HepG2 (cell line): Measurements from ENCODE around the gene PLCB4. TPM values are rescaled to one million over a fixed set of nuclear protein-coding genes. Genes with fewer than 3 reads are reported as not detected.

ENCODE experiments used
- ATAC-seq: fragments of 200-7000 bp; cut with Tn5 transposase; 3 replicates; pipeline ENCODE4 v1.9.1; 2020; ENCODE audit warnings: mild to moderate bottlenecking, moderate library complexity
- BruUV-seq: library from RNA; stranded (reverse); fragments of 400-500 nt; replicated peaks from 2 replicates; lab custom pipeline; 2021; lab: Mats Ljungman, UMichigan
- CTCF ChIA-PET: fragments of 300-600 bp; formaldehyde crosslinking; extraction: SDS; loops from one replicate; lab custom pipeline; 2021; ENCODE audit warnings: low total read pairs, inconsistent platforms, low intra/inter-chr PET ratio; lab: Yijun Ruan, JAX
- POLR2A ChIA-PET: fragments of 350-600 bp; sonication (Branson Sonifier 250); formaldehyde crosslinking; loops from one replicate; lab custom pipeline; 2020; ENCODE audit warnings: antibody characterized with exemption, inconsistent platforms; lab: Yijun Ruan, JAX
- DNase-seq: peaks from one replicate; pipeline ENCODE4 v3.0.0-alpha.2; 2015; ENCODE audit warnings: low spot score
- FAIRE-seq: peaks from 3 replicates; lab custom pipeline; 2011; peaks lifted over from hg19 to GRCh38; lab: Jason Lieb, UNC
- H2AFZ ChIP-seq: one replicate; pipeline ENCODE4 v1.6.1; 2011; ENCODE audit warnings: low read length, inconsistent platforms
- H3K27ac ChIP-seq: fragments of 300-600 bp; 3 replicates; pipeline ENCODE4 v1.8.0; 2011; ENCODE audit warnings: mixed run types, mild to moderate bottlenecking, mixed read lengths, low read length, inconsistent platforms; ENCODE audit not compliant: insufficient read depth; ENCODE audit errors: extremely low read length
- H3K27me3 ChIP-seq, 2 experiments: fragments of 200-600 bp in 1 of 2; 2 replicates in 1 of 2; 3 replicates in 1 of 2; pipeline versions ENCODE4 v1.6.0 to v1.8.0; 2011; ENCODE audit warnings: low read length in 2 of 2, mild to moderate bottlenecking in 2 of 2, moderate library complexity in 2 of 2, inconsistent platforms in 1 of 2; ENCODE audit not compliant: insufficient read depth in 2 of 2, control insufficient read depth in 1 of 2
- H3K36me3 ChIP-seq, 2 experiments: fragments of 200-600 bp in 1 of 2; replicated peaks in 1 of 2; 2 replicates in 1 of 2; 3 replicates in 1 of 2; pipeline versions ENCODE4 v1.5.1 to v1.8.0; 2011; ENCODE audit warnings: low read length in 2 of 2, inconsistent platforms in 1 of 2; ENCODE audit not compliant: insufficient read depth in 2 of 2, control insufficient read depth in 1 of 2
- H3K4me1 ChIP-seq: 2 replicates; pipeline ENCODE4 v1.5.1; 2012; ENCODE audit warnings: low read length, inconsistent platforms; ENCODE audit not compliant: insufficient read depth
- H3K4me2 ChIP-seq: 2 replicates; pipeline ENCODE4 v1.6.0; 2011; ENCODE audit warnings: low read depth, low read length, inconsistent platforms
- H3K4me3 ChIP-seq, 3 experiments: fragments of 200-600 bp in 1 of 3; sonication (generic), shearing (Covaris generic) in 1 of 3; replicated peaks in 1 of 3; 2 replicates each; pipeline ENCODE4 v1.5.1; 2011 to 2016; ENCODE audit warnings: low read length in 3 of 3, inconsistent platforms in 2 of 3, low read depth in 2 of 3, mild to moderate bottlenecking in 2 of 3, control low read depth in 1 of 3, mixed read lengths in 1 of 3; ENCODE audit not compliant: insufficient read depth in 1 of 3
- H3K79me2 ChIP-seq: one replicate; pipeline ENCODE4 v1.6.1; 2011; ENCODE audit warnings: low read length, inconsistent platforms; ENCODE audit not compliant: insufficient read depth
- H3K9ac ChIP-seq: 2 replicates; pipeline ENCODE4 v1.6.0; 2011; ENCODE audit warnings: mild to moderate bottlenecking, low read depth, low read length, inconsistent platforms; ENCODE audit not compliant: insufficient read depth
- H3K9me3 ChIP-seq: 2 replicates; pipeline ENCODE4 v1.5.1; 2012; ENCODE audit warnings: mild to moderate bottlenecking, low read length
- H4K20me1 ChIP-seq: 2 replicates; pipeline ENCODE4 v1.6.0; 2011; ENCODE audit warnings: inconsistent platforms, mild to moderate bottlenecking, low read length, moderate library complexity; ENCODE audit not compliant: insufficient read depth
- CEBPG ChIP-seq: IDR thresholded peaks from 2 replicates; pipeline ENCODE4 v1.6.1; 2016
- GTF3A ChIP-seq: sonication (generic); formaldehyde crosslinking; conservative IDR thresholded peaks from 2 replicates; pipeline ENCODE4 v1.4.0; 2020; ENCODE audit warnings: mild to moderate bottlenecking, missing genetic modification reagents
- HHEX ChIP-seq: IDR thresholded peaks from 2 replicates; pipeline ENCODE4 v1.6.1; 2016; ENCODE audit warnings: control low read depth
- KLF13 ChIP-seq: sonication (generic); formaldehyde crosslinking; IDR thresholded peaks from 2 replicates; pipeline ENCODE4 v1.4.0; 2020; ENCODE audit warnings: mild to moderate bottlenecking, missing genetic modification reagents
- KLF15 ChIP-seq: sonication (generic); formaldehyde crosslinking; IDR thresholded peaks from 2 replicates; pipeline ENCODE4 v1.8.1; 2023; ENCODE audit warnings: borderline replicate concordance, mild to moderate bottlenecking, inconsistent platforms, missing genetic modification reagents, mixed read lengths
- MAF1 ChIP-seq: sonication (generic); formaldehyde crosslinking; IDR thresholded peaks from 2 replicates; pipeline ENCODE4 v1.5.0; 2020; ENCODE audit warnings: missing genetic modification reagents, borderline replicate concordance
- RNF2 ChIP-seq: fragments of 450-650 bp; conservative IDR thresholded peaks from 2 replicates; pipeline ENCODE4 v1.6.1; 2016; ENCODE audit warnings: low read depth
- TP53 ChIP-seq: sonication (generic); formaldehyde crosslinking; conservative IDR thresholded peaks from 2 replicates; pipeline ENCODE4 v1.4.0; 2020; ENCODE audit warnings: missing genetic modification reagents
- ZNF207 ChIP-seq: fragments of 450-650 bp; IDR thresholded peaks from 2 replicates; pipeline ENCODE4 v1.6.1; 2016; ENCODE audit warnings: antibody characterized with exemption, borderline replicate concordance
- ZNF24 ChIP-seq: fragments of 450-650 bp; IDR thresholded peaks from 2 replicates; pipeline ENCODE4 v1.6.1; 2017; ENCODE audit warnings: antibody characterized with exemption, mild to moderate bottlenecking
- ZNF354B ChIP-seq: sonication (generic); formaldehyde crosslinking; IDR thresholded peaks from 2 replicates; pipeline ENCODE4 v1.8.0; 2022; ENCODE audit warnings: mild to moderate bottlenecking, missing genetic modification reagents
- ZNF460 ChIP-seq: sonication (generic); formaldehyde crosslinking; IDR thresholded peaks from 2 replicates; pipeline ENCODE4 v1.5.1; 2020; ENCODE audit warnings: missing genetic modification reagents, mild to moderate bottlenecking, borderline replicate concordance
- ZNF724P ChIP-seq: sonication (generic); formaldehyde crosslinking; IDR thresholded peaks from 2 replicates; pipeline ENCODE4 v1.8.0; 2022; ENCODE audit warnings: missing genetic modification reagents, borderline replicate concordance
- ZNF747 ChIP-seq: sonication (generic); formaldehyde crosslinking; IDR thresholded peaks from 2 replicates; pipeline ENCODE4 v1.8.1; 2023; ENCODE audit warnings: missing genetic modification reagents, mild to moderate bottlenecking, borderline replicate concordance
- ZNF839 ChIP-seq: sonication (generic); formaldehyde crosslinking; IDR thresholded peaks from 2 replicates; pipeline ENCODE4 v1.4.0; 2020; ENCODE audit warnings: missing genetic modification reagents, mild to moderate bottlenecking, borderline replicate concordance
- WGBS: methylation state at CpG from one replicate; pipeline ENCODE4 v1.1.6; 2017; ENCODE audit warnings: low lambda C conversion rate; 5-methylcytosine and 5-hydroxymethylcytosine counted together
- in situ Hi-C: cut with HindIII; loops from 2 replicates; pipeline ENCODE4 v1.10.0; 2017; ENCODE audit warnings: low pct_unique_long_range_greater_than_20kb; ENCODE audit not compliant: extremely low pct_ligation_motif_present
- intact Hi-C: fragments of 100-400 bp; cut with micrococcal nuclease; formaldehyde crosslinking; loops from one replicate; pipeline ENCODE4 v1.10.0; 2022; ENCODE audit not compliant: unreplicated experiment
- polyA plus RNA-seq, 8 experiments: library from polyadenylated mRNA; depleted of rRNA in 3 of 8; stranded (reverse) in 7 of 8; unstranded in 1 of 8; fragments of >200 nt; fragmentation: Illumina TruSeq in 4 of 8; extraction: Trizol in 4 of 8; gene quantifications; 2 replicates each; pipeline versions ENCODE4 v1.2.1 to v1.2.3, GENCODE V29; 2011 to 2016; ENCODE audit warnings: low read depth in 4 of 8, missing spikeins in 1 of 8, mixed read lengths in 1 of 8; ENCODE audit not compliant: insufficient read depth in 1 of 8
- total RNA-seq, 5 experiments: library from RNA; depleted of rRNA; stranded (reverse); fragments of >200 nt; fragmentation: Illumina TruSeq; extraction: Trizol; gene quantifications; 2 replicates each; pipeline ENCODE4 v1.2.3, GENCODE V29; 2016; ENCODE audit warnings: low read depth in 1 of 5
- TF ChIP-seq, protein P1 (sequence below): sonication (generic); formaldehyde crosslinking; IDR thresholded peaks from 2 replicates; pipeline ENCODE4 v1.9.0; 2022; ENCODE audit warnings: missing genetic modification reagents, mild to moderate bottlenecking, borderline replicate concordance
- TF ChIP-seq, protein P2 (sequence below): sonication (generic); formaldehyde crosslinking; IDR thresholded peaks from 2 replicates; pipeline ENCODE4 v1.8.0; 2022; ENCODE audit warnings: missing genetic modification reagents, mild to moderate bottlenecking, borderline replicate concordance
- TF ChIP-seq, protein P3 (sequence below): IDR thresholded peaks from 2 replicates; pipeline ENCODE4 v1.6.1; 2016; ENCODE audit warnings: control low read depth

The PLCB4 gene
- total and polyA plus RNA-seq, 2 of the 13 experiments (the other 11 are each of a cell fraction or from before 2014, with no cell fraction given), result 0.01 TPM; not detected in 1

DNA sequence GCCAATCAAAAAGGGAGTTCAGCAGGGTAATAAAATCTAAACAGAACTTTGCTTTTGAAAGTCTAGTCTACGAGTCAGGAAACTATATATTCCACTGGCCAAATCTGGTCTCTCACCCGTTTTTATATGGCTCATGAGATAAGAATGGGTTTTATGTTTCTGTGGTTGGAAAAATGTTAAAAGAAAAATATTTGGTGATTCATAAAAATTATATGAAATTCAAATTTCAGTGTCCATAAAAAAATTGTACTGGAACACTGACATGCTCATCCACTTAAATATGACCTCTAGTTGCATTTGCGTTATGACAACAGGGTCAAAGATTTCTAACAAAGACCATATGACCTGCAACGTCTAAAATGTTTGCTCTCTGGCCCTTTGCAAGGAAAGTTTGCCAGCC is 423.2 kb downstream of the PLCB4 start:
- TF ChIP-seq MAF1 (CRISPR knock-in tag), result no peak
- no peak for TF ChIP-seq ZNF354B (CRISPR knock-in tag)
- no peak for TF ChIP-seq HHEX (CRISPR knock-in tag)
- TF ChIP-seq, protein P1, sequence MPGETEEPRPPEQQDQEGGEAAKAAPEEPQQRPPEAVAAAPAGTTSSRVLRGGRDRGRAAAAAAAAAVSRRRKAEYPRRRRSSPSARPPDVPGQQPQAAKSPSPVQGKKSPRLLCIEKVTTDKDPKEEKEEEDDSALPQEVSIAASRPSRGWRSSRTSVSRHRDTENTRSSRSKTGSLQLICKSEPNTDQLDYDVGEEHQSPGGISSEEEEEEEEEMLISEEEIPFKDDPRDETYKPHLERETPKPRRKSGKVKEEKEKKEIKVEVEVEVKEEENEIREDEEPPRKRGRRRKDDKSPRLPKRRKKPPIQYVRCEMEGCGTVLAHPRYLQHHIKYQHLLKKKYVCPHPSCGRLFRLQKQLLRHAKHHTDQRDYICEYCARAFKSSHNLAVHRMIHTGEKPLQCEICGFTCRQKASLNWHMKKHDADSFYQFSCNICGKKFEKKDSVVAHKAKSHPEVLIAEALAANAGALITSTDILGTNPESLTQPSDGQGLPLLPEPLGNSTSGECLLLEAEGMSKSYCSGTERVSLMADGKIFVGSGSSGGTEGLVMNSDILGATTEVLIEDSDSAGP (CRISPR knock-in tag), result no peak
- no peak for TF ChIP-seq GTF3A
- no peak for TF ChIP-seq TP53 (CRISPR knock-in tag)
- no peak for TF ChIP-seq ZNF839 (CRISPR knock-in tag)
- BruUV-seq, result no TSS peak
- in situ Hi-C loops (no loop called here), intact Hi-C loops (no loop called here)
- Histone ChIP-seq H2AFZ (no peak overlapping the region), H3K4me3 (no peak overlapping the region), H3K4me1 (no peaks in the 10 kb centered on the region), H3K36me3 (no peaks in the 10 kb centered on the region), H3K27ac (no peak overlapping the region), H3K9ac (no peak overlapping the region), H3K79me2 (no peaks in the 10 kb centered on the region), H4K20me1 (no peaks in the 10 kb centered on the region), H3K4me2 (no peak overlapping the region), H3K27me3 (0 out of 5 replicates have a peak, but pooled peaks cover 0 to 5% of the 10 kb centered on the region in 2 experiments), H3K9me3 (no peaks in the 10 kb centered on the region)
- ATAC-seq (no peak), FAIRE-seq (no peak), DNase-seq (no peak)
- ChIA-PET CTCF (no interaction called here), POLR2A (no interaction called here)
- WGBS, result 2% methylated on average over 4 of the region's 4 CpGs

DNA sequence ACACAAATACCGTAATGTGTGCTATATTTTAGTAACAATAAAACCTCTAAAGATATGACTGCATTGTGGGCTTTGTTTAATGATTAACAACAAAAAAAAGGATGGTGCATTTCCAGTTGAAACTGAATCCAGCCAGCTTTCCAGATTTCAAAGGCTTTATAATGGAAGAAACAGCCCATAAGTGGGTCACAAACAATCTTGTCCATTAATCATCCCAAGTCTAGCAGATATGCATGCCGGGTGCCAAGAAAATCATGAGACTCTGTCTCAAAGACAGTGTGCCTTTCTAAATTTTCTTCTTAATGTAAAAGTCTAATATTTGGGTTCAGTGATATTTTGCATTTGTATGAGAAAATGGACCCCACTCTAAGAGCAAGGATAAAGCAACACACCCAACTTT is 424.9 kb downstream of the PLCB4 start:
- WGBS, result 21% methylated on average over 2 of the region's 2 CpGs
- ChIA-PET POLR2A (no interaction called here), CTCF (no interaction called here)
- no peak overlapping the region for H3K4me2 ChIP-seq
- no peaks in the 10 kb centered on the region for H3K36me3 ChIP-seq
- H3K27ac ChIP-seq, result no peak overlapping the region
- ATAC-seq (no peak), FAIRE-seq (no peak), DNase-seq (no peak)
- no peak for TF ChIP-seq ZNF24
- TF ChIP-seq, protein P2, sequence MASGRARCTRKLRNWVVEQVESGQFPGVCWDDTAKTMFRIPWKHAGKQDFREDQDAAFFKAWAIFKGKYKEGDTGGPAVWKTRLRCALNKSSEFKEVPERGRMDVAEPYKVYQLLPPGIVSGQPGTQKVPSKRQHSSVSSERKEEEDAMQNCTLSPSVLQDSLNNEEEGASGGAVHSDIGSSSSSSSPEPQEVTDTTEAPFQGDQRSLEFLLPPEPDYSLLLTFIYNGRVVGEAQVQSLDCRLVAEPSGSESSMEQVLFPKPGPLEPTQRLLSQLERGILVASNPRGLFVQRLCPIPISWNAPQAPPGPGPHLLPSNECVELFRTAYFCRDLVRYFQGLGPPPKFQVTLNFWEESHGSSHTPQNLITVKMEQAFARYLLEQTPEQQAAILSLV, result no peak
- TF ChIP-seq ZNF724P (CRISPR knock-in tag), result no peak
- no peak for TF ChIP-seq ZNF460
- no peak for TF ChIP-seq ZNF747
- TF ChIP-seq RNF2, result no peak
- no peak for TF ChIP-seq KLF13 (CRISPR knock-in tag)
- no peak for TF ChIP-seq ZNF207
- TF ChIP-seq KLF15 (CRISPR knock-in tag), result no peak
- no peak for TF ChIP-seq CEBPG (CRISPR knock-in tag)
- TF ChIP-seq, protein P3, sequence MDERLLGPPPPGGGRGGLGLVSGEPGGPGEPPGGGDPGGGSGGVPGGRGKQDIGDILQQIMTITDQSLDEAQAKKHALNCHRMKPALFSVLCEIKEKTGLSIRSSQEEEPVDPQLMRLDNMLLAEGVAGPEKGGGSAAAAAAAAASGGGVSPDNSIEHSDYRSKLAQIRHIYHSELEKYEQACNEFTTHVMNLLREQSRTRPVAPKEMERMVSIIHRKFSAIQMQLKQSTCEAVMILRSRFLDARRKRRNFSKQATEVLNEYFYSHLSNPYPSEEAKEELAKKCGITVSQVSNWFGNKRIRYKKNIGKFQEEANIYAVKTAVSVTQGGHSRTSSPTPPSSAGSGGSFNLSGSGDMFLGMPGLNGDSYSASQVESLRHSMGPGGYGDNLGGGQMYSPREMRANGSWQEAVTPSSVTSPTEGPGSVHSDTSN (CRISPR knock-in tag), result no peak
- no peaks in the 10 kb centered on the region for H3K79me2 ChIP-seq
- H2AFZ ChIP-seq, result no peak overlapping the region
- in situ Hi-C loops, result no loop called here
- H3K27me3 ChIP-seq, result 0 out of 5 replicates have a peak, but pooled peaks cover 0 to 5% of the 10 kb centered on the region in 2 experiments
- BruUV-seq, result no TSS peak
- H4K20me1 ChIP-seq, result no peaks in the 10 kb centered on the region
- no peak overlapping the region for H3K4me3 ChIP-seq
- H3K9ac ChIP-seq, result no peak overlapping the region
- intact Hi-C loops, result no loop called here
- H3K9me3 ChIP-seq, result no peaks in the 10 kb centered on the region
- no peaks in the 10 kb centered on the region for H3K4me1 ChIP-seq
